MM.1S (cell line): ENCODE results near the gene TIGAR.
A peak's percentile ranks its signal among the peaks of the same experiment; 100 is the strongest.

ENCODE experiments used
- DNase-seq: peaks from one replicate; pipeline ENCODE4 v3.0.0-alpha.2; 2015
- H2AFZ ChIP-seq: fragments of 300-600 bp; sonication (generic); 2 replicates; pipeline ENCODE4 v1.6.0; 2016; ENCODE audit warnings: antibody characterized with exemption, low read length
- H3F3A ChIP-seq: fragments of 300-600 bp; sonication (generic); 2 replicates; pipeline ENCODE4 v1.6.1; 2016; ENCODE audit warnings: mild to moderate bottlenecking, antibody characterized with exemption, low read length, moderate library complexity, mixed read lengths; ENCODE audit not compliant: insufficient read depth
- H3K27ac ChIP-seq: fragments of 300-600 bp; sonication (generic); 2 replicates; pipeline ENCODE4 v1.5.1; 2016; ENCODE audit warnings: mild to moderate bottlenecking, low read length
- H3K27me3 ChIP-seq: fragments of 300-600 bp; sonication (generic); replicated peaks from 2 replicates; pipeline ENCODE4 v1.6.0; 2016; ENCODE audit warnings: low read length; ENCODE audit not compliant: insufficient read depth
- H3K36me3 ChIP-seq: fragments of 300-600 bp; sonication (generic); replicated peaks from 2 replicates; pipeline ENCODE4 v1.6.1; 2016; ENCODE audit warnings: mild to moderate bottlenecking, low read length, mixed read lengths; ENCODE audit not compliant: insufficient read depth
- H3K4me1 ChIP-seq: fragments of 300-600 bp; sonication (generic); 2 replicates; pipeline ENCODE4 v1.6.1; 2016; ENCODE audit warnings: low read length, mixed read lengths
- H3K4me2 ChIP-seq: fragments of 300-600 bp; sonication (generic); 2 replicates; pipeline ENCODE4 v1.6.0; 2016; ENCODE audit warnings: low read depth, low read length
- H3K4me3 ChIP-seq: fragments of 300-600 bp; sonication (generic); 2 replicates; pipeline ENCODE4 v1.5.1; 2016; ENCODE audit warnings: low read length, mixed read lengths
- H3K79me2 ChIP-seq: fragments of 300-600 bp; sonication (generic); 2 replicates; pipeline ENCODE4 v1.6.1; 2016; ENCODE audit warnings: mixed run types, low read length, mixed read lengths
- H3K9ac ChIP-seq: fragments of 300-600 bp; sonication (generic); 2 replicates; pipeline ENCODE4 v1.6.1; 2016; ENCODE audit warnings: low read length, mixed read lengths
- H3K9me2 ChIP-seq: fragments of 300-600 bp; sonication (generic); replicated peaks from 2 replicates; pipeline ENCODE4 v1.6.1; 2016; ENCODE audit warnings: mild to moderate bottlenecking, low read length, mixed read lengths; ENCODE audit not compliant: insufficient read depth
- H3K9me3 ChIP-seq: fragments of 300-600 bp; sonication (generic); replicated peaks from 2 replicates; pipeline ENCODE4 v1.6.1; 2016; ENCODE audit warnings: mild to moderate bottlenecking, low read length, mixed read lengths; ENCODE audit not compliant: insufficient read depth
- H4K20me1 ChIP-seq: fragments of 300-600 bp; sonication (generic); 2 replicates; pipeline ENCODE4 v1.6.1; 2016; ENCODE audit warnings: mild to moderate bottlenecking, low read length, moderate library complexity, mixed read lengths; ENCODE audit not compliant: insufficient read depth
- CTCF ChIP-seq: fragments of 300-600 bp; sonication (generic); IDR thresholded peaks from 2 replicates; pipeline ENCODE4 v1.5.1; 2016; ENCODE audit warnings: antibody characterized with exemption, low read length, mixed read lengths
- EZH2 ChIP-seq: fragments of 300-600 bp; sonication (generic); optimal IDR thresholded peaks from 2 replicates; pipeline ENCODE3; 2017; ENCODE audit warnings: low read depth, mild to moderate bottlenecking, antibody characterized with exemption, low read length, mixed read lengths
- EZH2phosphoT487 ChIP-seq: fragments of 300-600 bp; sonication (generic); IDR thresholded peaks from 2 replicates; pipeline ENCODE4 v1.6.1; 2018; ENCODE audit warnings: antibody characterized with exemption, low read length

The TIGAR gene

GRCh38 chr12:4308334-4308950, 12.6 kb upstream of the TIGAR start:
- Histone ChIP-seq H3K27me3 (no peaks in the 10 kb centered on the region), H3K4me3 (no peak overlapping the region), H3K9me3 (no peaks in the 10 kb centered on the region), H3K9me2 (no peaks in the 10 kb centered on the region), H3K36me3 (peaks cover 18% of the 10 kb centered on the region), H3F3A (peaks cover 67% of the 10 kb centered on the region), H3K4me2 (no peak overlapping the region), H4K20me1 (peaks cover 47% of the 10 kb centered on the region), H3K9ac (no peak overlapping the region), H2AFZ (no peak overlapping the region), H3K79me2 (peaks cover 7% of the 10 kb centered on the region; the same call in 1 of the 2 replicates), H3K4me1 (peaks cover 23% of the 10 kb centered on the region), H3K27ac (no peak overlapping the region)
- no peak for DNase-seq
- TF ChIP-seq CTCF (no peak), EZH2 (no peak), EZH2phosphoT487 (no peak)

DNA sequence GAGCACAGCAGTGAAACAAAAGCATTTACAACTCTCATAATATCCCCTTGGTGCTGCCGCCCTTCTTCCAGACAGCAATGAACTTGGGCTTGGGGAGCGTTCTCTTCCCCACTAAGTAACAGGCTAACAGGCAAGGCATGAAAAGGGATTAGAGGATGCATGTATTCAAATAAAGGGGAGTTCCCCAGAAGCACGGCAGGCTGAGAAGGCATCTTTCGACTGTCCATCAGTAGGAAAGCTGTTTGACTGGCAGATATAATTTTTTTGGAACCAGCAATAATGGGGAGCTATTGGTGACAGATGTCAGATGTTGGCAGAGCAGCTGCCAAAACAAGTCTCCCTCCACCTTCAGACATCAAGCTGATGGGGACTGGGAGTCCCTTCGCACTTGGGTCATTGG, 9.2 kb upstream of the TIGAR start:
- Histone ChIP-seq H3K4me2 (peak overlapping the region; percentile 2; the same call in 1 of the 2 replicates), H3F3A (peaks cover 33% of the 10 kb centered on the region), H3K79me2 (no peaks in the 10 kb centered on the region), H3K27ac (no peak overlapping the region), H3K9ac (no peak overlapping the region), H3K4me3 (no peak overlapping the region), H4K20me1 (peaks cover 16% of the 10 kb centered on the region), H3K9me3 (no peaks in the 10 kb centered on the region), H2AFZ (no peak overlapping the region), H3K27me3 (no peaks in the 10 kb centered on the region), H3K9me2 (no peaks in the 10 kb centered on the region), H3K4me1 (peaks cover 23% of the 10 kb centered on the region), H3K36me3 (no peaks in the 10 kb centered on the region)
- no peak for DNase-seq
- TF ChIP-seq EZH2phosphoT487, result no peak

DNA sequence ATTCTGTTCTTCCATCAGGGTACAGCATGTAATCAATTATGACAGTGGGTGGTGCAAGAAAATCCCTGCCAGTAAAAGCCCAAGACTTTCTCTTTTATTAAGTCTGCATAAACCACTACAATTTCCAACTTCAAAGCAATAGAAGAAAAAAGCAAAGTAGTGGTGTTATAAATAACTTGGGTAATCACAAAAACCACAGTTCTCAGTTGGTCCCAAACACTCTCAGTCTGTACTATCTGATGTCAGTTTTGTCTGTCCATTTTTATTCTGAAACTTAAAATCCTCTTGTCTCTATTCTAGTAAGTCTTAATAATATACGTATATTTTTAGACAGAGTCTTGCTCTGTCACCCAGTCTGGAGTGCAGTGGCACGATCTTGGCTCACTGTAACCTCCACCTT, 8.8 kb upstream of the TIGAR start:
- Histone ChIP-seq H3K9me3 (no peaks in the 10 kb centered on the region), H3K27me3 (no peaks in the 10 kb centered on the region), H3K36me3 (no peaks in the 10 kb centered on the region), H3K4me1 (peaks cover 23% of the 10 kb centered on the region), H3K9ac (no peak overlapping the region), H3K79me2 (no peaks in the 10 kb centered on the region), H3K4me3 (no peak overlapping the region), H3F3A (peaks cover 29% of the 10 kb centered on the region), H3K9me2 (no peaks in the 10 kb centered on the region), H4K20me1 (peaks cover 12% of the 10 kb centered on the region), H3K4me2 (peak overlapping the region; percentile 2; the same call in 1 of the 2 replicates), H2AFZ (no peak overlapping the region), H3K27ac (no peak overlapping the region)
- TF ChIP-seq EZH2phosphoT487 (no peak), CTCF (no peak), EZH2 (no peak)
- DNase-seq, result peak; percentile 83

DNA sequence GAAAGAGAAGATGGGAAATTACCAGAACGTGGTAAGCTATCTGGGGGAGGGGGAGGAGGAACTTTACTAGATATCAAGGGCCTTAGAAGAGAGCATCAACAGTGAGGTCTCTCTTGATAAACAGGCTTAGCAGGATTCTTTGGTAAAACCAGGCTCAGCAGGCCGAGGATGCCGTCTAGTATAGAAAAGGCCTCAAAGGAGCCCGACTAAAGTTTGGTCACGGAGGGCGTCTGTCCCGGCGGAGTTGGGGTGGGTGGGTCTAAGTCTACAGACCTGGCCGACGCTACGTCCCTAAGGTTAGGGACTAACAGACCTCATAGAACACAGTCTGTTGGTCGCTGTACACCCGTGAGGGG, 538 bp upstream of the TIGAR start:
- Histone ChIP-seq H3K4me1 (peaks cover 4% of the 10 kb centered on the region; the same call in 1 of the 2 replicates), H3K9me3 (no peaks in the 10 kb centered on the region), H2AFZ (peak overlapping the region; percentile 89), H3K27ac (peak overlapping the region; percentile 40; the same call in 1 of the 2 replicates), H3K4me2 (peak overlapping the region; percentile 83), H3K9me2 (no peaks in the 10 kb centered on the region), H3K9ac (peak overlapping the region; percentile 37; the same call in 1 of the 2 replicates), H3K79me2 (peaks cover 3% of the 10 kb centered on the region; the same call in 1 of the 2 replicates), H4K20me1 (no peaks in the 10 kb centered on the region), H3F3A (no peaks in the 10 kb centered on the region; the same call in 1 of the 2 replicates), H3K4me3 (peak overlapping the region; percentile 75), H3K27me3 (no peaks in the 10 kb centered on the region), H3K36me3 (no peaks in the 10 kb centered on the region)
- TF ChIP-seq EZH2 (no peak), EZH2phosphoT487 (no peak), CTCF (no peak)
- no peak for DNase-seq
